ENCODE results near the gene JARID2. TPM values are rescaled to one million over a fixed set of nuclear protein-coding genes. Genes with fewer than 3 reads are reported as not detected.

The JARID2 gene
- total and polyA plus RNA-seq, 4 donors = 1.4 to 12.3 (median 3.4) TPM

GRCh38 chr6:15484821-15485220 lies 239.0 kb downstream of the JARID2 start:
- H3K27ac ChIP-seq (ENCODE audit: low read depth in 1 of 2, low read length in 2 of 2) = no peak overlapping the region
- no peaks in the 10 kb centered on the region for H3K27me3 ChIP-seq (ENCODE audit: control insufficient read depth in 4 of 4, insufficient read depth in 4 of 4, low read length in 3 of 4)
- H3K9ac ChIP-seq (ENCODE audit: low read depth in 1 of 2, low read length in 2 of 2) = no peak overlapping the region
- TF ChIP-seq REST (IDR thresholded peaks at IDR 0.05) = no peak
- TF ChIP-seq JUND (IDR thresholded peaks at IDR 0.05) = no peak
- no peak for TF ChIP-seq SP1 (IDR thresholded peaks at IDR 0.05)
- TF ChIP-seq ZBTB33 (IDR thresholded peaks at IDR 0.05) = no peak
- no peak for TF ChIP-seq EGR1 (IDR thresholded peaks at IDR 0.05; ENCODE audit: low read depth in 2 of 2)
- TF ChIP-seq NR2F2 (IDR thresholded peaks at IDR 0.05) = no peak
- TF ChIP-seq HNF4G (IDR thresholded peaks at IDR 0.05) = no peak
- no peak for TF ChIP-seq TAF1 (conservative IDR thresholded peaks at IDR 0.05)
- TF ChIP-seq ATF3 (IDR thresholded peaks at IDR 0.05) = no peak
- no peak for TF ChIP-seq FOXA1 (IDR thresholded peaks at IDR 0.05)
- no peak for DNase-seq (ENCODE audit: low spot score)
- H3K9me3 ChIP-seq (ENCODE audit: control insufficient read depth in 4 of 4, low read length in 3 of 4) = no peaks in the 10 kb centered on the region
- 97% methylated on average over 4 of the region's 4 CpGs for WGBS
- H3K4me3 ChIP-seq (ENCODE audit: low read depth in 1 of 3, low read length in 3 of 3) = no peak overlapping the region
- H3K4me1 ChIP-seq (ENCODE audit: control insufficient read depth in 4 of 4, insufficient read depth in 4 of 4, low read length in 3 of 4) = no peaks in the 10 kb centered on the region
- peaks cover 0 to 18% (median 4%) of the 10 kb centered on the region in 4 donors for H3K36me3 ChIP-seq (ENCODE audit: control insufficient read depth in 4 of 4, insufficient read depth in 3 of 4, low read depth in 1 of 4, low read length in 3 of 4)

- no peak for DNase-seq (ENCODE audit: low spot score)
- Histone ChIP-seq H3K4me3 (ENCODE audit: low read depth in 1 of 3, low read length in 3 of 3) (no peak overlapping the region), H3K4me1 (ENCODE audit: control insufficient read depth in 4 of 4, insufficient read depth in 4 of 4, low read length in 3 of 4) (no peaks in the 10 kb centered on the region), H3K9ac (ENCODE audit: low read depth in 1 of 2, low read length in 2 of 2) (no peak overlapping the region), H3K27me3 (ENCODE audit: control insufficient read depth in 4 of 4, insufficient read depth in 4 of 4, low read length in 3 of 4) (no peaks in the 10 kb centered on the region), H3K36me3 (ENCODE audit: control insufficient read depth in 4 of 4, insufficient read depth in 3 of 4, low read depth in 1 of 4, low read length in 3 of 4) (peaks cover 0 to 18% (median 4%) of the 10 kb centered on the region in 4 donors), H3K27ac (ENCODE audit: low read depth in 1 of 2, low read length in 2 of 2) (no peak overlapping the region), H3K9me3 (ENCODE audit: control insufficient read depth in 4 of 4, low read length in 3 of 4) (no peaks in the 10 kb centered on the region)
- TF ChIP-seq FOXA2 (IDR thresholded peaks at IDR 0.05) (no peak), RXRA (IDR thresholded peaks at IDR 0.05) (no peak), ZBTB33 (IDR thresholded peaks at IDR 0.05) (no peak), RAD21 (IDR thresholded peaks at IDR 0.05) (no peak), MAX (IDR thresholded peaks at IDR 0.05) (no peak), EGR1 (IDR thresholded peaks at IDR 0.05; ENCODE audit: low read depth in 2 of 2) (no peak), NR2F2 (IDR thresholded peaks at IDR 0.05) (no peak), JUND (IDR thresholded peaks at IDR 0.05) (no peak), ATF3 (IDR thresholded peaks at IDR 0.05) (no peak), HNF4G (IDR thresholded peaks at IDR 0.05) (no peak), GABPA (IDR thresholded peaks at IDR 0.05 in 1 of 2, conservative IDR thresholded peaks at IDR 0.05 in 1 of 2) (no peak), YY1 (IDR thresholded peaks at IDR 0.05) (no peak), HNF4A (conservative IDR thresholded peaks at IDR 0.05) (no peak), TAF1 (conservative IDR thresholded peaks at IDR 0.05) (no peak), REST (IDR thresholded peaks at IDR 0.05) (no peak), SP1 (IDR thresholded peaks at IDR 0.05) (no peak), FOXA1 (IDR thresholded peaks at IDR 0.05) (no peak), CTCF (IDR thresholded peaks at IDR 0.05; ENCODE audit: low read depth, low read length, missing input control) (no peak)
- 86% methylated on average over 2 of the region's 2 CpGs for WGBS
These were observed 240.1 kb downstream of the JARID2 start for GRCh38 chr6:15485936-15486335.

All from liver (tissue), 9 donors.